NT2/D1 (cell line): ENCODE data around the gene CSAG3.
"Not testable (repeated sequence)": the region's sequence is repeated elsewhere in the genome, so short reads cannot be mapped to it uniquely, and the experiment has no call there.

Experiments used
- SUZ12 ChIP-seq: IDR thresholded peaks from 2 replicates; pipeline ENCODE4 v1.6.1; 2011; ENCODE audit not compliant: insufficient read length, insufficient read depth; ENCODE audit errors: extremely low read depth
- ZNF274 ChIP-seq: IDR thresholded peaks from 2 replicates; pipeline ENCODE4 v1.6.1; 2011; ENCODE audit warnings: mild to moderate bottlenecking, low read depth, low read length

DNA sequence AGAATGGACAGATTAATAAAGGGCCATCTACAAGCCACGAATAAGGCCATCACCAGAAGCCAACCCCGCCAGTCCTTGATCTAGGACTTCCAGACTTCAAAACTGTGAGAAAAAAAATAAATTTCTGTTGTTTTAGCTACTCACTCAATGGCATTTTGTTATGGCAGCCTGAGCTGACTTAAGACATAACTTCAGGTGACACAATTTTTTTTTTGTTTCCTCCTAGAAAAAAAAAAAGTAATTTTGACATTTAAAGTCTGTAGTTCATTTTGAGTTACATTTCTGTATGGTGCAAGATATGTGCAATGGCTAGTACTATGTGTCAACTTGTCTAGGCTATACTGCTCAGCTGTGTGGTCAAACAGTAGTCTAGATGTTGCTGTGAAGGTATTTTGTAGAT, at the start of gene CSAG3:
- not testable (repeated sequence) for TF ChIP-seq ZNF274, SUZ12
